ENCODE measurements around the gene KRT14. TPM values are rescaled to one million over a fixed set of nuclear protein-coding genes. Genes with fewer than 3 reads are reported as not detected.
A peak's percentile ranks its signal among the peaks of the same experiment; 100 is the strongest.
"Not testable (repeated sequence)": the region's sequence is repeated elsewhere in the genome, so short reads cannot be mapped to it uniquely, and the experiment has no call there.

KRT14 gene
- total RNA-seq, 1 donor from 2014 or later = not detected

- TF ChIP-seq CTCF (IDR thresholded peaks at IDR 0.05; ENCODE audit: borderline replicate concordance) = no peak
- Histone ChIP-seq H3K36me3 (no peaks in the 10 kb centered on the region), H3K4me3 (no peak overlapping the region), H3K4me1 (no peaks in the 10 kb centered on the region), H3K27ac (replicated peaks) (no peak overlapping the region), H3K9me3 (replicated peaks) (no peaks in the 10 kb centered on the region), H3K27me3 (ENCODE audit: low read depth) (peaks cover 88% of the 10 kb centered on the region)
- intact Hi-C loops (cut with micrococcal nuclease) = no loop called here
- no peak for DNase-seq
Measured at GRCh38 chr17:41613277-41614082, 26.8 kb upstream of the KRT14 start.

GRCh38 chr17:41612376-41613160 is 25.9 kb upstream of the KRT14 start, which contains the start of gene KRT16:
KRT16 (minus strand) TSS chr17:41612767; CDS start chr17:41612688, 79 bp downstream.
- H3K4me3 ChIP-seq; H3K27ac ChIP-seq (replicated peaks); intact Hi-C loops (cut with micrococcal nuclease); H3K36me3 ChIP-seq; H3K9me3 ChIP-seq (replicated peaks); DNase-seq; H3K4me1 ChIP-seq: not testable (repeated sequence)
- peaks cover 79% of the 10 kb centered on the region for H3K27me3 ChIP-seq (ENCODE audit: low read depth)

- intact Hi-C loops (cut with micrococcal nuclease) = no loop called here
- Histone ChIP-seq H3K4me3 (no peak overlapping the region), H3K9me3 (replicated peaks) (peaks cover 17% of the 10 kb centered on the region), H3K27ac (replicated peaks) (no peak overlapping the region), H3K27me3 (ENCODE audit: low read depth) (peaks cover 64% of the 10 kb centered on the region), H3K36me3 (no peaks in the 10 kb centered on the region), H3K4me1 (no peaks in the 10 kb centered on the region)
- no peak for TF ChIP-seq CTCF (IDR thresholded peaks at IDR 0.05; ENCODE audit: borderline replicate concordance)
- DNase-seq = no peak
Measured at GRCh38 chr17:41610965-41611640, 24.4 kb upstream of the KRT14 start.

- H3K27ac ChIP-seq (replicated peaks); H3K4me1 ChIP-seq; H3K36me3 ChIP-seq; intact Hi-C loops (cut with micrococcal nuclease); H3K4me3 ChIP-seq; DNase-seq: not testable (repeated sequence)
- TF ChIP-seq CTCF (IDR thresholded peaks at IDR 0.05; ENCODE audit: borderline replicate concordance) = peak; percentile 24
- peaks cover 21% of the 10 kb centered on the region for H3K9me3 ChIP-seq (replicated peaks)
- H3K27me3 ChIP-seq (ENCODE audit: low read depth) = peaks cover 58% of the 10 kb centered on the region
Measured at GRCh38 chr17:41610061-41610517, 23.4 kb upstream of the KRT14 start.

GRCh38 chr17:41606930-41607329 is 20.2 kb upstream of the KRT14 start:
- H3K9me3 ChIP-seq (replicated peaks) = peaks cover 21% of the 10 kb centered on the region
- H3K4me3 ChIP-seq; H3K27ac ChIP-seq (replicated peaks); DNase-seq; H3K36me3 ChIP-seq; intact Hi-C loops (cut with micrococcal nuclease); H3K4me1 ChIP-seq: not testable (repeated sequence)
- peaks cover 57% of the 10 kb centered on the region for H3K27me3 ChIP-seq (ENCODE audit: low read depth)

- Histone ChIP-seq H3K36me3 (no peaks in the 10 kb centered on the region), H3K27me3 (ENCODE audit: low read depth) (peaks cover 35% of the 10 kb centered on the region), H3K27ac (replicated peaks) (no peak overlapping the region), H3K4me1 (no peaks in the 10 kb centered on the region), H3K9me3 (replicated peaks) (peaks cover 18% of the 10 kb centered on the region), H3K4me3 (no peak overlapping the region)
- no peak for DNase-seq
- intact Hi-C loops (cut with micrococcal nuclease) = no loop called here
- TF ChIP-seq CTCF (IDR thresholded peaks at IDR 0.05; ENCODE audit: borderline replicate concordance) = no peak
Measured at GRCh38 chr17:41602524-41602923, 15.8 kb upstream of the KRT14 start.

Data from left ventricle myocardium inferior (tissue), 1 donor.